ENCODE measurements around the gene KREMEN1. TPM values are rescaled to one million over a fixed set of nuclear protein-coding genes. Genes with fewer than 3 reads are reported as not detected.

The KREMEN1 gene
- total RNA-seq, 1 experiment from 2014 or later: 5.8 TPM

DNA sequence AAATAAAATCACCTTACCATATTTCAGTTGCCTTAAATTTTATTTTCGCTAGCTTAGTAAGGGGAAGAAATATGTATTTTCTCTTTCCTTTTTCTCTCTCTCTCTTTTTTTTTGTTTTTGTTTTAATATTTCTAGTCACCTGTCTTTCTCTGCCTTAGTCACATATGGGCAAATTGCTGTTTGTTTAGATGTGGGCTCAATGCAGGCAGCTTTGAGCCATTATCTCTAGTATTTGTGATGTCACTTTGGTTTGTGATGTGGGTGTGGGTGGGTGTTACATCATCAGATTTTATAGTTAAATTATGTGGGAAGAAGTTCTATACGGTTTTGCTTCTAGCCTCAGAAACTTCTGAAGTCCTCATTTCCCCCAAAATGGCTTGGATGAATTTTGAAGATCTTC lies 11.1 kb upstream of the KREMEN1 start, which contains the start of gene C22orf31:
TSS of gene C22orf31 (minus strand) at position 59 of the 400 bp plus-strand sequence. CDS start at position 20, 39 bp downstream.
- Mint-ChIP-seq H3K27me3 (ENCODE audit: low read depth) (no peaks in the 10 kb centered on the region; the same call in 1 of the 2 replicates), H3K27ac (no peak within 1 kb of the TSS), H3K36me3 (no peaks in the 10 kb centered on the region), H3K4me1 (peaks cover 23% of the 10 kb centered on the region), H3K4me3 (no peak within 1 kb of the TSS), H3K9me3 (no peaks in the 10 kb centered on the region)
- ChIA-PET CTCF (interaction anchor here (0.8 to 4.5 kb wide), 6 partner anchors 11 to 206 kb away, joined by 3 to 24 read pairs (median 6); partner anchors contain the start of gene KREMEN1), POLR2A (no interaction called here)
- DNase-seq (ENCODE audit: low spot score): no peak
- no peak for ATAC-seq
- TF ChIP-seq ZBTB21 (CRISPR knock-in tag; IDR thresholded peaks at IDR 0.05; ENCODE audit: borderline replicate concordance) (no peak), ZNF423 (CRISPR knock-in tag; IDR thresholded peaks at IDR 0.05) (no peak)

DNA sequence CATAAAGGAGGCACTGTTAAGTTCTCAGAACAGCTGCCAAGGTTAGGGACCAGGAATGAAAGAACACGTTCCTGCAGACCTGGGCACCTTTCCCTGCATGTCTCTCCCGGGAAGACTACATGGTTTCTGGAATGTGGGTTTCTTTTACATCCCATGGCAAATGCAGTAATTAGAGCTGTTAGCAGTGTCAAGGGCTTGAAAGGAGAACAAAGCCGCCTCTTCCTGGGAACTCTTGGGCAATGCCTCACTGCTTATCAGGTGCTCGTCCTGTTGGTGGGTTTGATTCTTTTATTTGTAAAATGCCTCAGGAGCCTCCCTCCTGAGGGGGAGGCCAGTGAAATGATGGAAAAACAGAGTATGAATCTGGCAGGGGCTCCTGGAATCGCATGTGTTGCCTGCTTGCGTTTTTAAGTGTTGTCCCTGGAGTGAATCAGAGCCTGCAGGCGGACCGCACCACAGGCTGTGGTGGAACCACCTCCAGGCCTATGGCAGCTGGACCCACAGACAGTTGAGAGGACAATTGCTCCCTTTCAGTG lies 10.5 kb upstream of the KREMEN1 start:
- Mint-ChIP-seq H3K9me3 (no peaks in the 10 kb centered on the region), H3K27me3 (ENCODE audit: low read depth) (no peaks in the 10 kb centered on the region; the same call in 1 of the 2 replicates)

More for the DNA sequence above, 10.5 kb upstream of the KREMEN1 start:
- Mint-ChIP-seq H3K27ac (no peak overlapping the region), H3K36me3 (no peaks in the 10 kb centered on the region), H3K4me3 (no peak overlapping the region), H3K4me1 (peaks cover 22% of the 10 kb centered on the region)
- POLR2A ChIA-PET: no interaction called here
- peak; percentile 73 for ATAC-seq
- CTCF ChIA-PET: interaction anchor here (0.5 to 3.4 kb wide), 7 partner anchors 10 to 183 kb away, joined by 3 to 22 read pairs (median 5); partner anchors contain the start of gene KREMEN1
- no peak for DNase-seq (ENCODE audit: low spot score)
- TF ChIP-seq IRF2 (CRISPR knock-in tag; IDR thresholded peaks at IDR 0.05; ENCODE audit: borderline replicate concordance, low read depth) (no peak), NFATC4 (CRISPR knock-in tag; IDR thresholded peaks at IDR 0.05) (no peak), ZNF121 (CRISPR knock-in tag; IDR thresholded peaks at IDR 0.05) (no peak), GABPB1 (CRISPR knock-in tag; IDR thresholded peaks at IDR 0.05) (no peak), FOXK1 (CRISPR knock-in tag; IDR thresholded peaks at IDR 0.05) (no peak), GTF2I (CRISPR knock-in tag; conservative IDR thresholded peaks at IDR 0.05) (no peak), NR2C2 (CRISPR knock-in tag; IDR thresholded peaks at IDR 0.05) (no peak), CREB1 (CRISPR knock-in tag; IDR thresholded peaks at IDR 0.05) (no peak), JAZF1 (CRISPR knock-in tag; IDR thresholded peaks at IDR 0.05) (no peak)
- TF ChIP-seq, protein P1, sequence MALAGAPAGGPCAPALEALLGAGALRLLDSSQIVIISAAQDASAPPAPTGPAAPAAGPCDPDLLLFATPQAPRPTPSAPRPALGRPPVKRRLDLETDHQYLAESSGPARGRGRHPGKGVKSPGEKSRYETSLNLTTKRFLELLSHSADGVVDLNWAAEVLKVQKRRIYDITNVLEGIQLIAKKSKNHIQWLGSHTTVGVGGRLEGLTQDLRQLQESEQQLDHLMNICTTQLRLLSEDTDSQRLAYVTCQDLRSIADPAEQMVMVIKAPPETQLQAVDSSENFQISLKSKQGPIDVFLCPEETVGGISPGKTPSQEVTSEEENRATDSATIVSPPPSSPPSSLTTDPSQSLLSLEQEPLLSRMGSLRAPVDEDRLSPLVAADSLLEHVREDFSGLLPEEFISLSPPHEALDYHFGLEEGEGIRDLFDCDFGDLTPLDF (CRISPR knock-in tag; IDR thresholded peaks at IDR 0.05): no peak
- TF ChIP-seq, protein P2, sequence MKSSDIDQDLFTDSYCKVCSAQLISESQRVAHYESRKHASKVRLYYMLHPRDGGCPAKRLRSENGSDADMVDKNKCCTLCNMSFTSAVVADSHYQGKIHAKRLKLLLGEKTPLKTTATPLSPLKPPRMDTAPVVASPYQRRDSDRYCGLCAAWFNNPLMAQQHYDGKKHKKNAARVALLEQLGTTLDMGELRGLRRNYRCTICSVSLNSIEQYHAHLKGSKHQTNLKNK (CRISPR knock-in tag; IDR thresholded peaks at IDR 0.05): no peak
- TF ChIP-seq, protein P3, sequence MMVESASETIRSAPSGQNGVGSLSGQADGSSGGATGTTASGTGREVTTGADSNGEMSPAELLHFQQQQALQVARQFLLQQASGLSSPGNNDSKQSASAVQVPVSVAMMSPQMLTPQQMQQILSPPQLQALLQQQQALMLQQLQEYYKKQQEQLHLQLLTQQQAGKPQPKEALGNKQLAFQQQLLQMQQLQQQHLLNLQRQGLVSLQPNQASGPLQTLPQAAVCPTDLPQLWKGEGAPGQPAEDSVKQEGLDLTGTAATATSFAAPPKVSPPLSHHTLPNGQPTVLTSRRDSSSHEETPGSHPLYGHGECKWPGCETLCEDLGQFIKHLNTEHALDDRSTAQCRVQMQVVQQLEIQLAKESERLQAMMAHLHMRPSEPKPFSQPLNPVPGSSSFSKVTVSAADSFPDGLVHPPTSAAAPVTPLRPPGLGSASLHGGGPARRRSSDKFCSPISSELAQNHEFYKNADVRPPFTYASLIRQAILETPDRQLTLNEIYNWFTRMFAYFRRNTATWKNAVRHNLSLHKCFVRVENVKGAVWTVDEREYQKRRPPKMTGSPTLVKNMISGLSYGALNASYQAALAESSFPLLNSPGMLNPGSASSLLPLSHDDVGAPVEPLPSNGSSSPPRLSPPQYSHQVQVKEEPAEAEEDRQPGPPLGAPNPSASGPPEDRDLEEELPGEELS (CRISPR knock-in tag; IDR thresholded peaks at IDR 0.05): no peak
- TF ChIP-seq, protein P4, sequence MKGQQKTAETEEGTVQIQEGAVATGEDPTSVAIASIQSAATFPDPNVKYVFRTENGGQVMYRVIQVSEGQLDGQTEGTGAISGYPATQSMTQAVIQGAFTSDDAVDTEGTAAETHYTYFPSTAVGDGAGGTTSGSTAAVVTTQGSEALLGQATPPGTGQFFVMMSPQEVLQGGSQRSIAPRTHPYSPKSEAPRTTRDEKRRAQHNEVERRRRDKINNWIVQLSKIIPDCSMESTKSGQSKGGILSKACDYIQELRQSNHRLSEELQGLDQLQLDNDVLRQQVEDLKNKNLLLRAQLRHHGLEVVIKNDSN (CRISPR knock-in tag; IDR thresholded peaks at IDR 0.05): no peak
- TF ChIP-seq, protein P5, sequence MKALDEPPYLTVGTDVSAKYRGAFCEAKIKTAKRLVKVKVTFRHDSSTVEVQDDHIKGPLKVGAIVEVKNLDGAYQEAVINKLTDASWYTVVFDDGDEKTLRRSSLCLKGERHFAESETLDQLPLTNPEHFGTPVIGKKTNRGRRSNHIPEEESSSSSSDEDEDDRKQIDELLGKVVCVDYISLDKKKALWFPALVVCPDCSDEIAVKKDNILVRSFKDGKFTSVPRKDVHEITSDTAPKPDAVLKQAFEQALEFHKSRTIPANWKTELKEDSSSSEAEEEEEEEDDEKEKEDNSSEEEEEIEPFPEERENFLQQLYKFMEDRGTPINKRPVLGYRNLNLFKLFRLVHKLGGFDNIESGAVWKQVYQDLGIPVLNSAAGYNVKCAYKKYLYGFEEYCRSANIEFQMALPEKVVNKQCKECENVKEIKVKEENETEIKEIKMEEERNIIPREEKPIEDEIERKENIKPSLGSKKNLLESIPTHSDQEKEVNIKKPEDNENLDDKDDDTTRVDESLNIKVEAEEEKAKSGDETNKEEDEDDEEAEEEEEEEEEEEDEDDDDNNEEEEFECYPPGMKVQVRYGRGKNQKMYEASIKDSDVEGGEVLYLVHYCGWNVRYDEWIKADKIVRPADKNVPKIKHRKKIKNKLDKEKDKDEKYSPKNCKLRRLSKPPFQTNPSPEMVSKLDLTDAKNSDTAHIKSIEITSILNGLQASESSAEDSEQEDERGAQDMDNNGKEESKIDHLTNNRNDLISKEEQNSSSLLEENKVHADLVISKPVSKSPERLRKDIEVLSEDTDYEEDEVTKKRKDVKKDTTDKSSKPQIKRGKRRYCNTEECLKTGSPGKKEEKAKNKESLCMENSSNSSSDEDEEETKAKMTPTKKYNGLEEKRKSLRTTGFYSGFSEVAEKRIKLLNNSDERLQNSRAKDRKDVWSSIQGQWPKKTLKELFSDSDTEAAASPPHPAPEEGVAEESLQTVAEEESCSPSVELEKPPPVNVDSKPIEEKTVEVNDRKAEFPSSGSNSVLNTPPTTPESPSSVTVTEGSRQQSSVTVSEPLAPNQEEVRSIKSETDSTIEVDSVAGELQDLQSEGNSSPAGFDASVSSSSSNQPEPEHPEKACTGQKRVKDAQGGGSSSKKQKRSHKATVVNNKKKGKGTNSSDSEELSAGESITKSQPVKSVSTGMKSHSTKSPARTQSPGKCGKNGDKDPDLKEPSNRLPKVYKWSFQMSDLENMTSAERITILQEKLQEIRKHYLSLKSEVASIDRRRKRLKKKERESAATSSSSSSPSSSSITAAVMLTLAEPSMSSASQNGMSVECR (CRISPR knock-in tag; IDR thresholded peaks at IDR 0.05; ENCODE audit: borderline replicate concordance): no peak

Data from WTC11 (cell line).